Nephron (organoid): ENCODE data around the gene ITGA11.

Experiments used
- H3K27ac Mint-ChIP-seq, 3 experiments: 2 replicates each; pipeline ENCODE4 v1.8.0; 2020; ENCODE audit warnings: mixed read lengths in 3 of 3, mild to moderate bottlenecking in 2 of 3, moderate library complexity in 1 of 3
- H3K27me3 Mint-ChIP-seq: 2 replicates; pipeline ENCODE4 v1.8.0; 2021; ENCODE audit warnings: low read depth, mild to moderate bottlenecking, moderate library complexity, mixed read lengths
- H3K36me3 Mint-ChIP-seq: 2 replicates; pipeline ENCODE4 v1.8.0; 2020; ENCODE audit warnings: low read depth, mixed read lengths
- H3K4me1 Mint-ChIP-seq: 2 replicates; pipeline ENCODE4 v1.8.0; 2020; ENCODE audit warnings: mixed read lengths
- H3K4me3 Mint-ChIP-seq, 3 experiments: 2 replicates each; pipeline ENCODE4 v1.8.0; 2020; ENCODE audit warnings: mild to moderate bottlenecking in 3 of 3, mixed read lengths in 3 of 3, moderate library complexity in 2 of 3
- H3K9me3 Mint-ChIP-seq: 2 replicates; pipeline ENCODE4 v1.8.0; 2020; ENCODE audit warnings: mixed read lengths
- CTCF ChIP-seq, 3 experiments: fragments of 200-600 bp; sonication (generic); IDR thresholded peaks; one replicate each; pipeline ENCODE4 v1.5.0; 2021; ENCODE audit warnings: antibody characterized with exemption in 3 of 3; ENCODE audit not compliant: unreplicated experiment in 3 of 3

Gene ITGA11

DNA sequence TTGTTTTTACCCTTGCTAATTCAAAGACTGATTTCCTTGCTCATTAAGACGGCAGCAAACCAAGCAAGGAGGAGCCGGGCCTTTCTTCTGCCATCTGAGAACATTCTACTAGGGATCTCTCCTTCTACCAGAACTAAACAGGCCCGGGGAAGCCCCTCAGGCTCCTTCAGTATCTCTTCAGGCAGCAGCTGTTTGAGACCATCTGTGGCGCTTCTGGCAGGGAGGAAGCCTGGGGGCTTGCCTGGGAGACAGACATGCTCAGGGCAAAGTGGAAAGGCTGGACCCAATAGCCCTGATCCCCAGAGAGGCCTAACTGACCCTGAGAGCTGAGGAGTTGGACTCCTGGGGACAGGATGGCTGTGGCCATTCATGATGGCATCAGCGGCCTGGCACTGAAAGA, 86.5 kb downstream of the ITGA11 start:
- no peak for TF ChIP-seq CTCF (IDR thresholded peaks at IDR 0.05; ENCODE audit: unreplicated experiment in 3 of 3)
- H3K4me3 Mint-ChIP-seq: peak overlapping the region in 1 of 3 experiments; percentile 21
- peak overlapping the region in 2 of 3 experiments; percentile 73 to 83 for H3K27ac Mint-ChIP-seq
- no peaks in the 10 kb centered on the region for H3K9me3 Mint-ChIP-seq
- H3K4me1 Mint-ChIP-seq: peaks cover 80% of the 10 kb centered on the region
- peaks cover 4% of the 10 kb centered on the region for H3K27me3 Mint-ChIP-seq
- no peaks in the 10 kb centered on the region for H3K36me3 Mint-ChIP-seq

DNA sequence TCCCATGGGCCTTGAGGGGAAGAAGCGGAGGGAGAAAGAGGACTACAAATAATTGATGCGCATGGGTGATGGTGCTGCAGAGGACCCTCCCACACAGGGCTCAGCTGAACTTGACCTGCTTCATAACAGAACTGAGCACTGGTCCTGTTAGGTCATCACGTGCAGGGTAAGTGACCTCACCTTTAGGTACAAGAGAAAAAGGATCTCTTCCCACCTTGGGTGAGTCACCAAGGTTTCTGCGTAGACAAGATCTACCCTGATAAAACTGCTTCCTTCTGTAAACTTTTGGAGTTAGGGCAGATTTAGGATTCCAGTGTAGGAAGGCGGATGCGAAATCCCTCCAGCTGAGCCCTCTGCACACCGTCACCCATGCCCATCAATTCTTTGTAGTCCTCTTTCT, 87.4 kb downstream of the ITGA11 start:
- H3K9me3 Mint-ChIP-seq: no peaks in the 10 kb centered on the region

DNA sequence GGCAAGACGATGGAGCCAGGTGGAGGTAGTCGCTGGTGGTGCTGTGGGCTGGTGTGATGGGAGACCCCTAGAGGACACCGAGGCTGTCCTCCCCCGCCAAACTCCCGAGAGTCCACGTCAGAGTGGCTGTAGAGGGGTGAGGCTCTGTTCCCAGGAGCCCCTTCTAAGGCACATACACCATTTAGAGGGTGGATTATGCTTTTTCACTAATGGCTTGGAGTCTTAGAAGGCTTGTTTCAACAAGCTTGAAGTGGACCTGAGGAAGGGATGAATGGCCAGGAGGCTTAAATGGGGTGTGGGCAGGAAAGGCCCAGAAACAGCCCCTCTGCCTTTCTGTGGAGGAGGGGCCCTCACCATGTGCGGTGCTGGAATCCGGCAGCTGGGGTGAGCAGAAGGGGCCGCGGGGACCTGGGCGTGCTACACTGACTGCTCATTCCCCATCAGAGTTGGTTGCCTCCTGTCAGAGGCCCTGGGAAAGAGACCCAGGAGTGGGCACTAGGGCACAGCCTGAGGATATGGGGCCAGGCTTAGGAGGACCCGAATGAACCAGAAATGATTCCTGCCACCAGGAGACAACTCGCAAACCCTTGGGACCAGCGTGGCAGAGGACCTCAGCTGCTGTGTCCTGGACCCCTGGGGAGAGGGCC, 88.3 kb downstream of the ITGA11 start:
- Mint-ChIP-seq H3K36me3 (no peaks in the 10 kb centered on the region), H3K27ac (peak overlapping the region in 2 of 3 experiments; percentile 55 to 80), H3K9me3 (no peaks in the 10 kb centered on the region), H3K4me1 (peaks cover 86% of the 10 kb centered on the region), H3K4me3 (peak overlapping the region in 1 of 3 experiments; percentile 14), H3K27me3 (peaks cover 13% of the 10 kb centered on the region)
- no peak for TF ChIP-seq CTCF (IDR thresholded peaks at IDR 0.05; ENCODE audit: unreplicated experiment in 3 of 3)

More for the DNA sequence above, 87.4 kb downstream of the ITGA11 start:
- peak overlapping the region in 1 of 3 experiments; percentile 3 for H3K27ac Mint-ChIP-seq
- no peak overlapping the region for H3K4me3 Mint-ChIP-seq
- H3K36me3 Mint-ChIP-seq: no peaks in the 10 kb centered on the region
- TF ChIP-seq CTCF (IDR thresholded peaks at IDR 0.05; ENCODE audit: unreplicated experiment in 3 of 3): no peak
- H3K27me3 Mint-ChIP-seq: peaks cover 12% of the 10 kb centered on the region
- H3K4me1 Mint-ChIP-seq: peaks cover 88% of the 10 kb centered on the region

DNA sequence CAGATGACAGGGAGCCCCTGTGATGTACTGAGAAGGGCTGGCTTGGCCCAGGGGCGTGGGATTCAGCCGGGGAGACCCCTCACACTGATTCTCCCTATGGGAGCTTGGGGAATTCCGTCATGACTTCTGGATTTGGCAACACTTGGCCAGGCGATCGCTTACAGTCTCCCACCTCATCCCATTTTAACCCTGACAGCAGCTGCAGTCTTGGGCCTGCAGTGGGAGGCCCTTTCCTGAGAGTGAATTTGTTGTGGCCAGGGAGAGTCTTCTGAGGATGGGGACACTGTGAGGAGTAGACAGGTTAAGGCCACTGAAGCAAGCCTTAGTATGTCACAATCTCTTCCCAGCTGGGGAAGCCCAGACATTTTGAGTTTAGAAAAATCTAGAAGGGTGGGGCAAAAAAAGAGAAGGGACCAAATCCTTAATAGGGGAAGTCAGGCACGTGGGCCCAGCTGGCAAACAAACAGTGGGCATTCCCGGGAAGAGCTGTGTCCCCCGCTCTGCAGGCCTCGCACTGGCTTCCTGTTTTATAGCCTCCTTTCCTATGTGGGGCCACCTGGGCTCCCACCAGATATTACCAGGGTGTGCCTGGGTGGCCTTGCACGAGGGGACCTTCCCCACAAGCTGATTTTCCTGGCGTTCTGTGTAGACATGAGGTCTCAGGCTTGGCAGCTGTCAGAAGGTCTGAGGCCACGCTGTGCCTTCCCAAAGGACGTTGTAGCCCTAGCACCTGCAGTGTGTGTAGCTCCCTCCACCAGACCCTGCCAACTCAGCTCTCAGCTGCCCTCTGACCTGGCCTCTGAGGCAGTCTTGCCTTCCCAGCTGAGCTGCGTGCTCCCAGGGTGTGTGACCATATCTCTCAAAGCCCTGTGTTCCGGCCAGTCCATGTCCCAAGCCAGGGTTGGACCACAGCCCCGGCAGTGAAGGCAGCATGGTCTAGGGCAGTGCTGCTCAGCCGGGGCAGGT, 89.9 kb downstream of the ITGA11 start:
- H3K9me3 Mint-ChIP-seq: no peaks in the 10 kb centered on the region
- TF ChIP-seq CTCF (IDR thresholded peaks at IDR 0.05; ENCODE audit: unreplicated experiment in 3 of 3): no peak
- peaks cover 17% of the 10 kb centered on the region for H3K27me3 Mint-ChIP-seq
- H3K27ac Mint-ChIP-seq: peak overlapping the region; percentile 80 to 88 (median 80)
- H3K4me1 Mint-ChIP-seq: peaks cover 80% of the 10 kb centered on the region
- no peaks in the 10 kb centered on the region for H3K36me3 Mint-ChIP-seq
- peak overlapping the region in 2 of 3 experiments; percentile 27 to 44 for H3K4me3 Mint-ChIP-seq

- TF ChIP-seq CTCF (IDR thresholded peaks at IDR 0.05; ENCODE audit: unreplicated experiment in 3 of 3): no peak
- Mint-ChIP-seq H3K4me1 (peaks cover 70% of the 10 kb centered on the region), H3K27me3 (peaks cover 17% of the 10 kb centered on the region), H3K9me3 (no peaks in the 10 kb centered on the region), H3K27ac (peak overlapping the region; percentile 80 to 88 (median 80)), H3K4me3 (peak overlapping the region in 2 of 3 experiments; percentile 22 to 54), H3K36me3 (no peaks in the 10 kb centered on the region)
Observed at GRCh38 chr15:68340726-68341671, 91.0 kb downstream of the ITGA11 start.
